ENCODE results near the gene OGFOD3.
"Not testable (repeated sequence)": the region's sequence is repeated elsewhere in the genome, so short reads cannot be mapped to it uniquely, and the experiment has no call there.

OGFOD3 gene

GRCh38 chr17:82351713-82352488, 66.5 kb downstream of the OGFOD3 start:
- peak; percentile 87 for DNase-seq (ENCODE audit: low spot score)

- no peak for DNase-seq (ENCODE audit: low spot score)
These were observed 67.1 kb downstream of the OGFOD3 start for GRCh38 chr17:82351254-82351712.

GRCh38 chr17:82350182-82351030, 68.0 kb downstream of the OGFOD3 start:
- peak; percentile 36 for DNase-seq (ENCODE audit: low spot score)

GRCh38 chr17:82349287-82349701, 69.1 kb downstream of the OGFOD3 start:
- DNase-seq (ENCODE audit: low spot score), result no peak

GRCh38 chr17:82348866-82349265, 69.5 kb downstream of the OGFOD3 start:
- DNase-seq (ENCODE audit: low spot score), result no peak

GRCh38 chr17:82348434-82348833, 70.0 kb downstream of the OGFOD3 start:
- no peak for DNase-seq (ENCODE audit: low spot score)

- not testable (repeated sequence) for DNase-seq (ENCODE audit: low spot score)
These were observed 70.4 kb downstream of the OGFOD3 start for GRCh38 chr17:82347994-82348393.

GRCh38 chr17:82346342-82347300, 71.8 kb downstream of the OGFOD3 start:
- DNase-seq (ENCODE audit: low spot score), result no peak

GRCh38 chr17:82345151-82345976, 73.0 kb downstream of the OGFOD3 start:
- DNase-seq (ENCODE audit: low spot score), result no peak

- no peak for DNase-seq (ENCODE audit: low spot score)
These were observed 74.0 kb downstream of the OGFOD3 start for GRCh38 chr17:82344175-82344907.

- no peak for DNase-seq (ENCODE audit: low spot score)
These were observed 74.8 kb downstream of the OGFOD3 start for GRCh38 chr17:82343560-82343959.

GRCh38 chr17:82342361-82343079, 75.9 kb downstream of the OGFOD3 start:
- no peak for DNase-seq (ENCODE audit: low spot score)

- DNase-seq (ENCODE audit: low spot score), result no peak
These were observed 78.5 kb downstream of the OGFOD3 start for GRCh38 chr17:82339634-82340580.
